Measurements from ENCODE around the gene UBR1.
"Not testable (repeated sequence)": the region's sequence is repeated elsewhere in the genome, so short reads cannot be mapped to it uniquely, and the experiment has no call there.

UBR1 gene

GRCh38 chr15:43128174-43128979, 22.5 kb upstream of the UBR1 start:
- not testable (repeated sequence) for H3K36me3 Mint-ChIP-seq (ENCODE audit: insufficient read depth); H3K27ac Mint-ChIP-seq (ENCODE audit: low read depth); ATAC-seq (replicated peaks; ENCODE audit: extremely low read depth, poor library complexity, severe bottlenecking); H3K9me3 Mint-ChIP-seq; DNase-seq (ENCODE audit: low spot score in 2 of 2); H3K4me1 Mint-ChIP-seq; H3K4me3 Mint-ChIP-seq
- H3K27me3 Mint-ChIP-seq: peaks cover 19% of the 10 kb centered on the region

- Mint-ChIP-seq H3K9me3 (no peaks in the 10 kb centered on the region), H3K36me3 (ENCODE audit: insufficient read depth) (peaks cover under 1% of the 10 kb centered on the region), H3K4me3 (no peak overlapping the region), H3K4me1 (peaks cover 9% of the 10 kb centered on the region), H3K27me3 (peaks cover 19% of the 10 kb centered on the region), H3K27ac (ENCODE audit: low read depth) (no peak overlapping the region)
- ATAC-seq (replicated peaks; ENCODE audit: extremely low read depth, poor library complexity, severe bottlenecking): no peak
- no peak for DNase-seq (ENCODE audit: low spot score in 2 of 2)
Measured at GRCh38 chr15:43127752-43128151, 21.9 kb upstream of the UBR1 start.

GRCh38 chr15:43126356-43126755, 20.5 kb upstream of the UBR1 start:
- H3K27ac Mint-ChIP-seq (ENCODE audit: low read depth): no peak overlapping the region
- peaks cover 2% of the 10 kb centered on the region for H3K36me3 Mint-ChIP-seq (ENCODE audit: insufficient read depth)
- H3K4me3 Mint-ChIP-seq: no peak overlapping the region
- no peaks in the 10 kb centered on the region for H3K9me3 Mint-ChIP-seq
- ATAC-seq (replicated peaks; ENCODE audit: extremely low read depth, poor library complexity, severe bottlenecking): no peak
- H3K4me1 Mint-ChIP-seq: peaks cover 16% of the 10 kb centered on the region
- no peak for DNase-seq (ENCODE audit: low spot score in 2 of 2)
- peaks cover 19% of the 10 kb centered on the region for H3K27me3 Mint-ChIP-seq

GRCh38 chr15:43125100-43125661, 19.3 kb upstream of the UBR1 start:
- DNase-seq (ENCODE audit: low spot score in 2 of 2) (no peak), ATAC-seq (replicated peaks; ENCODE audit: extremely low read depth, poor library complexity, severe bottlenecking) (no peak)
- Mint-ChIP-seq H3K27me3 (peaks cover 19% of the 10 kb centered on the region), H3K9me3 (no peaks in the 10 kb centered on the region), H3K4me1 (peaks cover 16% of the 10 kb centered on the region), H3K27ac (ENCODE audit: low read depth) (no peak overlapping the region), H3K4me3 (no peak overlapping the region), H3K36me3 (ENCODE audit: insufficient read depth) (peaks cover 2% of the 10 kb centered on the region)

- Mint-ChIP-seq H3K4me3 (peak overlapping the region; percentile 79), H3K27me3 (no peaks in the 10 kb centered on the region), H3K9me3 (no peaks in the 10 kb centered on the region), H3K4me1 (peaks cover 16% of the 10 kb centered on the region), H3K36me3 (ENCODE audit: insufficient read depth) (peaks cover 2% of the 10 kb centered on the region), H3K27ac (ENCODE audit: low read depth) (no peak overlapping the region)
- ATAC-seq (replicated peaks; ENCODE audit: extremely low read depth, poor library complexity, severe bottlenecking): no peak
- DNase-seq (ENCODE audit: low spot score in 2 of 2): no peak
Measured at GRCh38 chr15:43121863-43122262, 16.0 kb upstream of the UBR1 start.

GRCh38 chr15:43118829-43119228, 13.0 kb upstream of the UBR1 start:
- ATAC-seq (replicated peaks; ENCODE audit: extremely low read depth, poor library complexity, severe bottlenecking) (no peak), DNase-seq (ENCODE audit: low spot score in 2 of 2) (no peak)
- H3K27ac Mint-ChIP-seq (ENCODE audit: low read depth): no peak overlapping the region
- H3K4me3 Mint-ChIP-seq: no peak overlapping the region
- no peaks in the 10 kb centered on the region for H3K27me3 Mint-ChIP-seq
- H3K4me1 Mint-ChIP-seq: peaks cover 16% of the 10 kb centered on the region
- H3K9me3 Mint-ChIP-seq: no peaks in the 10 kb centered on the region
- H3K36me3 Mint-ChIP-seq (ENCODE audit: insufficient read depth): peaks cover 2% of the 10 kb centered on the region

- Mint-ChIP-seq H3K27ac (ENCODE audit: low read depth) (no peak overlapping the region), H3K27me3 (no peaks in the 10 kb centered on the region), H3K4me3 (no peak overlapping the region), H3K4me1 (peaks cover 12% of the 10 kb centered on the region), H3K36me3 (ENCODE audit: insufficient read depth) (peaks cover 2% of the 10 kb centered on the region), H3K9me3 (no peaks in the 10 kb centered on the region)
- ATAC-seq (replicated peaks; ENCODE audit: extremely low read depth, poor library complexity, severe bottlenecking) (no peak), DNase-seq (ENCODE audit: low spot score in 2 of 2) (no peak)
Measured at GRCh38 chr15:43118286-43118685, 12.4 kb upstream of the UBR1 start.

GRCh38 chr15:43111354-43111753, 5.5 kb upstream of the UBR1 start:
- H3K4me1 Mint-ChIP-seq: peaks cover 4% of the 10 kb centered on the region
- no peak overlapping the region for H3K27ac Mint-ChIP-seq (ENCODE audit: low read depth)
- no peaks in the 10 kb centered on the region for H3K27me3 Mint-ChIP-seq
- ATAC-seq (replicated peaks; ENCODE audit: extremely low read depth, poor library complexity, severe bottlenecking): no peak
- H3K4me3 Mint-ChIP-seq: no peak overlapping the region
- no peaks in the 10 kb centered on the region for H3K36me3 Mint-ChIP-seq (ENCODE audit: insufficient read depth)
- DNase-seq (ENCODE audit: low spot score in 2 of 2): no peak
- H3K9me3 Mint-ChIP-seq: no peaks in the 10 kb centered on the region

- DNase-seq (ENCODE audit: low spot score in 2 of 2) (no peak), ATAC-seq (replicated peaks; ENCODE audit: extremely low read depth, poor library complexity, severe bottlenecking) (no peak)
- H3K4me1 Mint-ChIP-seq: peaks cover 35% of the 10 kb centered on the region
- H3K9me3 Mint-ChIP-seq: no peaks in the 10 kb centered on the region
- H3K27me3 Mint-ChIP-seq: no peaks in the 10 kb centered on the region
- no peak overlapping the region for H3K4me3 Mint-ChIP-seq
- peaks cover 11% of the 10 kb centered on the region for H3K36me3 Mint-ChIP-seq (ENCODE audit: insufficient read depth)
- H3K27ac Mint-ChIP-seq (ENCODE audit: low read depth): no peak overlapping the region
Measured at GRCh38 chr15:43107751-43108150, 1.9 kb upstream of the UBR1 start.

GRCh38 chr15:43106486-43106829, 620 bp upstream of the UBR1 start:
- Mint-ChIP-seq H3K27ac (ENCODE audit: low read depth) (peak overlapping the region; percentile 98), H3K27me3 (no peaks in the 10 kb centered on the region), H3K4me1 (peaks cover 45% of the 10 kb centered on the region), H3K36me3 (ENCODE audit: insufficient read depth) (peaks cover 20% of the 10 kb centered on the region), H3K9me3 (no peaks in the 10 kb centered on the region), H3K4me3 (peak overlapping the region; percentile 86)
- DNase-seq (ENCODE audit: low spot score in 2 of 2): no peak
- ATAC-seq (replicated peaks; ENCODE audit: extremely low read depth, poor library complexity, severe bottlenecking): no peak

GRCh38 chr15:43105077-43105736, 631 bp downstream of the UBR1 start:
- ATAC-seq (replicated peaks; ENCODE audit: extremely low read depth, poor library complexity, severe bottlenecking): peak; percentile 52
- Mint-ChIP-seq H3K4me3 (peak overlapping the region; percentile 86), H3K27ac (ENCODE audit: low read depth) (peak overlapping the region; percentile 98), H3K27me3 (no peaks in the 10 kb centered on the region), H3K4me1 (peaks cover 57% of the 10 kb centered on the region), H3K9me3 (no peaks in the 10 kb centered on the region), H3K36me3 (ENCODE audit: insufficient read depth) (peaks cover 28% of the 10 kb centered on the region)
- DNase-seq (ENCODE audit: low spot score in 2 of 2): peak in 1 of 2 donors; percentile 16

- Mint-ChIP-seq H3K9me3 (no peaks in the 10 kb centered on the region), H3K4me3 (peak overlapping the region; percentile 86), H3K27me3 (no peaks in the 10 kb centered on the region), H3K36me3 (ENCODE audit: insufficient read depth) (peaks cover 33% of the 10 kb centered on the region), H3K27ac (ENCODE audit: low read depth) (peak overlapping the region; percentile 41), H3K4me1 (peaks cover 65% of the 10 kb centered on the region)
- ATAC-seq (replicated peaks; ENCODE audit: extremely low read depth, poor library complexity, severe bottlenecking) (no peak), DNase-seq (ENCODE audit: low spot score in 2 of 2) (no peak)
Measured at GRCh38 chr15:43104426-43104825, 1.4 kb downstream of the UBR1 start.

GRCh38 chr15:43103907-43104306, 1.9 kb downstream of the UBR1 start:
- Mint-ChIP-seq H3K9me3 (no peaks in the 10 kb centered on the region), H3K27me3 (no peaks in the 10 kb centered on the region), H3K4me3 (no peak overlapping the region), H3K4me1 (peaks cover 67% of the 10 kb centered on the region), H3K36me3 (ENCODE audit: insufficient read depth) (peaks cover 33% of the 10 kb centered on the region), H3K27ac (ENCODE audit: low read depth) (peak overlapping the region; percentile 41)
- no peak for DNase-seq (ENCODE audit: low spot score in 2 of 2)
- no peak for ATAC-seq (replicated peaks; ENCODE audit: extremely low read depth, poor library complexity, severe bottlenecking)
